ENCODE results near the gene PUM2. TPM values are rescaled to one million over a fixed set of nuclear protein-coding genes. Genes with fewer than 3 reads are reported as not detected.

The PUM2 gene
- total RNA-seq, 4 donors from 2014 or later: 26.0 to 36.4 (median 29.6) TPM

DNA sequence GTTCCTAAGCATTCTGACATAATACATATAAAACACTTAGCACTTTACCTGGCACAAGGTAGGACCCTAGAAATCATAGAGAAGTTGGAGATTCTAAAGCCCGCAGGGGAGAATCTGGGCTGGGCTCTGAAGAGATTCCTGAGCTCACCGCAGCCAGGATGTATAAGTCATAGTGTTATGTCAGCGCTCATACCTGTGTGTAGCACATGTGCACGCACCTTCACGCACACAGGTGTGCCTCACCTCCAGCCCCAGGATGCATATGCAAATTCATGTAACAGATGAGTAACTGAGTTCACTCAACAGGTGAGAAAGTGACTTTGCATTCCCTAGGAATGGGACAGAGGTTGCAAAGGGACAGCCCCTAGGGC lies 117.8 kb downstream of the PUM2 start:
- Histone ChIP-seq H3K27me3 (peaks cover 0 to 4% (median 2%) of the 10 kb centered on the region in 3 donors), H3K36me3 (no peaks in the 10 kb centered on the region), H3K9me3 (peaks cover 0 to 1% (median 0%) of the 10 kb centered on the region in 3 donors), H3K4me1 (no peaks in the 10 kb centered on the region), H3K27ac (no peak overlapping the region), H3K4me3 (no peak overlapping the region)
- no peak for DNase-seq
- intact Hi-C loops (cut with DNase I; ENCODE audit: low total_unique reads): no loop called here
- no peak for TF ChIP-seq POLR2A (IDR thresholded peaks at IDR 0.05)
- no peak for TF ChIP-seq CTCF (IDR thresholded peaks at IDR 0.05 in 4 of 5, conservative IDR thresholded peaks at IDR 0.05 in 1 of 5)
- no peak for ATAC-seq
- in situ Hi-C loops (cut with MboI; ENCODE audit: low sequenced_read_pairs in 4 of 4): no loop called here

GRCh38 chr2:20231598-20232026 lies 119.0 kb downstream of the PUM2 start:
- intact Hi-C loops (cut with DNase I; ENCODE audit: low total_unique reads): no loop called here
- TF ChIP-seq POLR2A (IDR thresholded peaks at IDR 0.05) (no peak), CTCF (IDR thresholded peaks at IDR 0.05 in 4 of 5, conservative IDR thresholded peaks at IDR 0.05 in 1 of 5) (no peak)
- in situ Hi-C loops (cut with MboI; ENCODE audit: low sequenced_read_pairs in 4 of 4): no loop called here
- Histone ChIP-seq H3K4me1 (no peaks in the 10 kb centered on the region), H3K36me3 (no peaks in the 10 kb centered on the region), H3K27me3 (peaks cover 0 to 7% (median 5%) of the 10 kb centered on the region in 3 donors), H3K9me3 (no peaks in the 10 kb centered on the region), H3K27ac (no peak overlapping the region), H3K4me3 (no peak overlapping the region)
- DNase-seq (no peak), ATAC-seq (no peak)

- H3K4me3 ChIP-seq: no peak overlapping the region
- in situ Hi-C loops (cut with MboI; ENCODE audit: low sequenced_read_pairs in 4 of 4) (no loop called here), intact Hi-C loops (cut with DNase I; ENCODE audit: low total_unique reads) (no loop called here)
- H3K9me3 ChIP-seq: no peaks in the 10 kb centered on the region
- ATAC-seq: no peak
- H3K27ac ChIP-seq: no peak overlapping the region
- no peaks in the 10 kb centered on the region for H3K4me1 ChIP-seq
- TF ChIP-seq POLR2A (IDR thresholded peaks at IDR 0.05) (no peak), CTCF (IDR thresholded peaks at IDR 0.05 in 4 of 5, conservative IDR thresholded peaks at IDR 0.05 in 1 of 5) (no peak)
- no peaks in the 10 kb centered on the region for H3K36me3 ChIP-seq
- peaks cover 0 to 11% (median 7%) of the 10 kb centered on the region in 3 donors for H3K27me3 ChIP-seq
- no peak for DNase-seq
These were observed 119.5 kb downstream of the PUM2 start for GRCh38 chr2:20231159-20231558.

- H3K27ac ChIP-seq: no peak overlapping the region
- no peaks in the 10 kb centered on the region for H3K4me1 ChIP-seq
- no peaks in the 10 kb centered on the region for H3K9me3 ChIP-seq
- in situ Hi-C loops (cut with MboI; ENCODE audit: low sequenced_read_pairs in 4 of 4): no loop called here
- no peak overlapping the region for H3K4me3 ChIP-seq
- ATAC-seq (no peak), DNase-seq (no peak)
- no peaks in the 10 kb centered on the region for H3K36me3 ChIP-seq
- intact Hi-C loops (cut with DNase I; ENCODE audit: low total_unique reads): no loop called here
- no peak for TF ChIP-seq CTCF (IDR thresholded peaks at IDR 0.05 in 4 of 5, conservative IDR thresholded peaks at IDR 0.05 in 1 of 5)
- TF ChIP-seq POLR2A (IDR thresholded peaks at IDR 0.05): no peak
- H3K27me3 ChIP-seq: peaks cover 6 to 16% (median 7%) of the 10 kb centered on the region in 3 donors
These were observed 120.6 kb downstream of the PUM2 start for GRCh38 chr2:20230114-20230425.

Data from gastrocnemius medialis (tissue), 4 donors.